NOMO-1 (cell line): Measurements from ENCODE around the gene KANSL1.

ENCODE experiments used
- DNase-seq, 2 experiments: peaks; one replicate each; lab custom pipeline; 2025; ENCODE audit not compliant: unreplicated experiment in 2 of 2; lab: John Stamatoyannopoulos, UW

The KANSL1 gene

DNA sequence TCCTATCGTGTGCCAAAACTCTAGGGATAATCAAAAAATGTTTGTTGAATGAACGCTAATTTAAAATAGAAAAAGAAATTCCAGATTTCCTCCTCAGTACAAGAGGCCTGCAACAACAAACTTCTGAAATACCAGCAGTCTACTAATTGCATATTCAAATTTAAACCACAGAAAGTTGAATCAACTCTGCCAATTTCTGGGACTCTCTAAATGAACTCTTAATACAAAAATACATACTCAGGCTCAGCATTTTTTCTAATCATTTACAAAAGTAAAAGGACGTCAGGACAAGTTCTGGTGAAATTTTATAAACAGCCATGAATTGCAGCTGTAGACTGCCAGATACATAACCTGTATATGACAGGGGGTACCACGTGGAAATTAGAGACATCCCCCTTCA lies 49.0 kb downstream of the KANSL1 start:
- DNase-seq: no peak

DNA sequence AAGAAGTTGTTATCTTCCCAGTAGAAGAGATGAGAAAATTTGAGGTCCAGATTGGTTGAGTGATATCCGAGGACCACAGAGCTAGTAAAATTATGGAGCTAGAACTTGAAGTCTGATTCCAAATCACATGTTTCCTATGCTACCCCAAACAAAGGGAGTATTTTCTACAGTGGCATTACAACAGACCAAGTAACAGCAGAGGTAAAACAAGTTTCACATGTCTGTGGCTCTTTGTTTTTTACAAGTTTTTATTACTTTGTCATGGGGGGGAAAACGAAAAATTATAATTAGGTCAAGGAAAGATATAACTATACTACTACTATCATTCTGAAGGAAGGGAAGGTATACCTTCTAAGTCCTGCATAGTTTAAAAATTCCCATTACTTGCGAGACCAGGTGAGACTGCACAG lies 49.4 kb downstream of the KANSL1 start:
- no peak for DNase-seq

DNA sequence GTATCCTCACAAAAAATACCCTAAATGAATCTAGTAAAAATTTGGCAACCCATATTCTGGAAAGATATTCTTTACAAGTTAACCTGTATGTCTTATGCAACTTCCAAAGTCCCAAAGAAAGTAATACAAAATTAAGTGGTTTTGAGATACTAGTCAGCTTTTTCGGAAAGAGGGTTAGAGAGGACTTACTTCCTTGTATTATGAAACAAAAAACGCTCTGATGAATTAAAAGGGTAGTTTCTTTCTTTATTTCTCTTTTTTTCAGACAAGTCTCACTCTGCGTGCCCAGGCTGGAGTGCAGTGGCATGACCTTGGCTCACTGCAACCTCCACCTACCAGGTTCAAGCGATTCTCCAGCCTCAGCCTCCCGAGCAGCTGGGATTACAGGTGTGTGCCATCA lies 51.6 kb downstream of the KANSL1 start:
- peak; percentile 23 to 66 for DNase-seq

DNA sequence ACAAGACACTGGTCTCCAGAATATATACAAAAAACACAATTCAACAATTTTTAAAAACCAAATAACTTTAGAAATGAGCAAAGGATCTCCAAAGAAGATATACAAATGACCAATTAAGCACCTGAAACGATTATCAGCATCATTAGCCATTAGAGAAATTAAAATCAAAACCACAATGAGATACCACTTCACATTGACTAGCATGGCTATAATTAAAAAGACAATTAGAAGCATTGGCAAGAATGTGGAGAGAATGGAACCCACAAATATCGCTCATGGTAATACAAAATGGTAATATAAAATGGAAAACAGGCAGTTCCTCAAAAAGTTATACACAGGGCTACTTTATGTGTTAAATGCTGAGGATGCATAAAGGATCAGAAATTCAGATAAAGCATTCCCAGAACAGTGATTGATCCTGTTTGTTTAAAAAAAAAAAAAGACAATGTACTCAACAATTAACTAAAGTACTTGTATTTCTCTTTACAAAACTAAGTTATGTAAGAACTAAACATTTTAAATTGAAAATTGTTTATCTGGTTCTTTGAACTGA lies 52.5 kb downstream of the KANSL1 start:
- DNase-seq: no peak

DNA sequence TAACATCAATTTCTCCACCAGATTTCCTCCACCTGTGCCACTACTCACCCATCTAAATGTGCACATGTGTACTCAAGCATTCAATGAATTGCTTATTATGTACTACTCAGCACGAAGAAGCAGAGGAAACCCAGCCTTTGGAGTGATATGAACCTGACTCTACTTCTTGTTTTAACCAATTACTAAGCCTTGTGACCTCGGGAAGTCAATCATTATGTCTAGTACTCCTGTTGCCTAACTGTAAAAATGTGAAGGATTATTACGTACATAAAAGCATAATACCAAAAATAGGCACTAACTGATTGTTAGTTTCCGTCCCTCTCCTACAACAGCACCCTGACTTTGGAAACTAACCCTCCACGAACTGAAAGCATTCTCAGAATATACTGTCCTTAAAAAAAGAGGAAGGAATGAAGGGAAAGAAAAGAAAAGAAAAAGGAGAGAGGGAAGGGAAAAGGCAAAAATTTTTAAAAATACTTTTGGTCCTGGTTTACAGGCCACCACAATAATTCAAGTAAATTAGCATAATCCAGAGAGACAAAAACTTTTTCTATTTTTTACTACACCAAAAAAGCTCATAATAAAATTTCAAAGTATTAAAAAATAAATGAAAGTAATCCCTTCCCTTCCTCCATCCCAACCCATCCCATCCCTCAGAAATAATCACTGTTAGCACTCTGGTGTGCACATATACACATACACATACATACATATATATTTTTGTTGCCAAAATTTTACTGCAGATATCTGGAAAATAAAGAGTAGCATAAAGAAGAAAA lies 53.6 kb downstream of the KANSL1 start:
- DNase-seq: peak; percentile 19 to 80

DNA sequence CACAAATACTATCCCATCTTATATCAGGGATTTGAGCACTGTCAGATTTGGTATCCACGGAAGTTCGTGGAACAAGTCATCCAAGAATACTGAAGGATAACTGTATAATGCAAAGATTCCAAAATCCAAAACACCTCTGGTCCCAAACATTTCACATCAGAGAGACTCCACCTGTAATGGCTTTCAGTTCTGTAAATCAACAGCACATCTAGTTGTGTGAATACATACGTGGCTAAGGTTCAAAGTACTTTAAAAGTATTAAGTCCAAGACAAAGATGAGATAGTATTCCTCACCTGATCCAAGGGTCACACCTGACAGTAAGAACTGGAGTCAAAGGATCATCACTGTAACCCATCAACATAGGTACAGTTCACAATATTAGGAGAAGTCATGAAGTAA lies 54.8 kb downstream of the KANSL1 start:
- no peak for DNase-seq

DNA sequence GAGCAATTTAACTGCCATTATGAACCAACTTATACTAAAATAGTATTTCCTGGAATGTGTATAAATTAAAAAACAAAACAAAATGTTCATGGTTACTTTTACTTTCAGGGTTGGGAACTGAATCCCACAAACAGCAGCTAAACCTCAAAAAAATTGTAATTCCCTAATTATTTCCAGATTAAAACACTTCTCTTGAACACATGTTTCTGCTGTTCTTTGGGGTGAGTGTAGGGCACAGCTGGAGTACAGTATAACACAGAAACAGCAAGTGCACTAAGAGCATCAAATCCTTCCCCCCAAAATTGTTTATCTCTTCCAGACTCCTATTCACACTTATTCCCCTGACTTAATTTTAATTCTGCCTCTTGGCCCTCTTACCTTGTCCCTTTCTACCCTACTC lies 56.4 kb downstream of the KANSL1 start:
- no peak for DNase-seq

- no peak for DNase-seq
Measured at GRCh38 chr17:46135879-46136563, 57.2 kb downstream of the KANSL1 start.

DNA sequence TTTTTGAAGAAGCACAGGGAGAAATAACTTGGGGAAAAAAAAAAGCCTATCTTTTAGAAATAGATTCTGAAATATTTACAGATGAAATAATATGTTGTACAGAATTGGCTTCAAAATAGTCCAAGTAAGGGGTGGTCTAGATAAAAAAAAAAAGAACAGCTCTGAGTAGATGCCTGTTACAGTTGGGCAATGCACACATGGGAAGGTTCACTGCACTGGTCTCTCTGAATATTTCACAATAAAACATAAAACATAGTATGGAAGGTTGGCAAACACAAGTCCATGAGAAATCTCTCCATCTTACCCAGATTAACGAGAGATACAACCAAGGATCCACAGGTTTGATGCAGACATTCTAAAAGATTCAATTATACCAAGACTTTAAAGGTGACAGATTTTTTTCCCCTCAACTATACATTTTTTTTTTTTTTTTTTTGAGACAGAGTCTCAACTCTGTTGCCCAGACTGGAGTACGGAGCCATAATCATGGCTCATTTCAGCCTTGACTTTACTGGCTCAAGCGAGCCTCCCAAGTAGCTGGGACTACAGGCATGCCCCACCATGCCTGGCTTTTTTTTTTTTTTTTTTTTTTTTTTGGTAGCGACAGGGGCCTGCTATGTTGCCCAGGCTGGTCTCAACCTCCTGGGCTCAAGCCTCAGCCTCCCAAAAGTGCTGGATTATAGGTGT lies 58.0 kb downstream of the KANSL1 start:
- peak in 1 of 2 experiments; percentile 77 for DNase-seq

- DNase-seq: no peak
Measured at GRCh38 chr17:46129302-46129701, 63.9 kb downstream of the KANSL1 start.

GRCh38 chr17:46128453-46128852 lies 64.8 kb downstream of the KANSL1 start:
- no peak for DNase-seq

GRCh38 chr17:46127524-46127923 lies 65.7 kb downstream of the KANSL1 start:
- no peak for DNase-seq

- DNase-seq: no peak
Measured at GRCh38 chr17:46126840-46127239, 66.4 kb downstream of the KANSL1 start.

DNA sequence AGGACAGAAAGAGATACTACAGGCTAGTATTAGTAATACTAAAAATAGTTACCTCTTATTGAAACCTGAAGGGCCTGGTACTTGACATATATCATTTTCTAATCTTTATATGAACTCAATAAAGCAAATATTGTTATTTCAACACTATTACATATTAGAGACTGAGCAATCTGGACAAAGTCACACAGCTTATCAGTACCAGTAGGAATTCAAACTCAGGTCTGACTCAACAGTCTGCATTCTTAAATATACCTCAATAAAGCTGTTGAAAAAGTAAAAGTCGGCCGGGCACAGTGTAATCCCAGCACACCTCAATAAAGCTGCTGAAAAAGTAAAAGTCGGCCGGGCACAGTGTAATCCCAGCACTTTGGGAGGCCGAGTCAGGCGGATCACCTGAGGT lies 67.4 kb downstream of the KANSL1 start:
- no peak for DNase-seq

GRCh38 chr17:46124695-46125592 lies 68.3 kb downstream of the KANSL1 start:
- DNase-seq: no peak

DNA sequence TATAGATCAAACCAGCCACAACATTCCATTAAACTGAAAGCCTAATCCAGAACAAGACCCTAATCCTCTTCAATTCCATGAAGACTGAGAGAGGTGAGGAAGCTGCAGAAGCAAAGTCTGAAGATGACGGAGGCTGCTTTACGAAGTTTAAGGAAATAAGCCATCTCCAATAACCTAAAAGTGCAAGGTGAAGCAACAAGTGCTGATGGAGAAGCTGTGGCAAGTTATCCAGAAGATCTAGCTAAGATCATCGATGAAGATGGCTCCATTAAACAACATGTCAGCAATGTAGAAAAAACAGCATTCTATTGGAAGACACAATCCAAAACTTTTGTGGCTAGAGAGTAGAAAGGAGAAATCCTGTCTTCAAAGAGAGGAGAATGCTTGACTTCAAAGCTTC lies 69.6 kb downstream of the KANSL1 start:
- no peak for DNase-seq

DNA sequence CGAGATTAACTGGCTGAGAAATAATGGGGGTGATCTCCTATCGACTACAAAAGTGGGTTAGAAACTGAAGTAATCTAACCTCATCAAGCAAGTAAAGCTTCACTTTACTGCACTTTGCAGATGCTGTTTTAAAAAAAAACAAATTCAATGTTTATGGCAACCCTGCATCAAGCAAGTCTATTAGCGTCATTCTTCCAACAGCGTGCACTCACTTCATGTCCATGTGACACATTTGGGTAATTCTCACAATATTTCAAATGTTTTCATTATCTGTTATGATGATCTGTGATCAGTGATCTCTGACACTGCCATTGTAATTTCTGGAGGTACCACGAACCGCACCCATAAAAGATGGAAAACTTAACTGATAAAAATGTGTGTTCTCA lies 70.8 kb downstream of the KANSL1 start:
- no peak for DNase-seq

GRCh38 chr17:46121841-46122485 lies 71.3 kb downstream of the KANSL1 start:
- no peak for DNase-seq

GRCh38 chr17:46121165-46121764 lies 72.0 kb downstream of the KANSL1 start:
- DNase-seq: no peak

GRCh38 chr17:46120537-46120936 lies 72.7 kb downstream of the KANSL1 start:
- no peak for DNase-seq
